SK-N-SH treated with all-trans-retinoic acid at 6 μM for 48 hours (cell line): ENCODE results near the gene AKR1E2.
"Not testable (repeated sequence)": the region's sequence is repeated elsewhere in the genome, so short reads cannot be mapped to it uniquely, and the experiment has no call there.

Experiments used
- GLIS3 ChIP-seq: fragments of 250-450 bp; sonication (Bioruptor Pico); IDR thresholded peaks from 2 replicates; pipeline ENCODE4 v1.5.0; 2020; ENCODE audit warnings: mild to moderate bottlenecking, moderate library complexity
- PATZ1 ChIP-seq: fragments of 250-450 bp; sonication (Bioruptor Pico); IDR thresholded peaks from 2 replicates; pipeline ENCODE4 v1.8.0; 2020; ENCODE audit warnings: mild to moderate bottlenecking, moderate library complexity, borderline replicate concordance
- ZC3H10 ChIP-seq: fragments of 250-450 bp; sonication (Bioruptor Pico); IDR thresholded peaks from 2 replicates; pipeline ENCODE4 v1.5.1; 2021; ENCODE audit warnings: mild to moderate bottlenecking, moderate library complexity
- ZFP3 ChIP-seq: fragments of 250-450 bp; sonication (Bioruptor Pico); IDR thresholded peaks from 2 replicates; pipeline ENCODE4 v1.5.0; 2020; ENCODE audit warnings: mild to moderate bottlenecking, moderate library complexity

DNA sequence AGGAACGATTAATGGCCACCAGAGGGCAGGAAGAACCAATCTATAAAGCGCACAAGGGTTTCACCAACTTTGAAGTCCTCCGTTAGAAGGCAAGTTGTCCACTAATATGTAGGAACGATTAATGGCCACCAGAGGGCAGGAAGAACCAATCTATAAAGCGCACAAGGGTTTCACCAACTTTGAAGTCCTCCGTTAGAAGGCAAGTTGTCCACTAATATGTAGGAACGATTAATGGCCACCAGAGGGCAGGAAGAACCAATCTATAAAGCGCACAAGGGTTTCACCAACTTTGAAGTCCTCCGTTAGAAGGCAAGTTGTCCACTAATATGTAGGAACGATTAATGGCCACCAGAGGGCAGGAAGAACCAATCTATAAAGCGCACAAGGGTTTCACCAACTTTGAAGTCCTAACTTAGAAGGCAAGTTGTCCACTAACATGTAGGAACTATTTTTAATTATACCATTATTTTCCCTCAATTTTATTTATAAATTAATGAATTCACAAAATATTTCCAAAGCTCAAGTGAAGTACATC, 10.3 kb upstream of the AKR1E2 start:
- TF ChIP-seq GLIS3; PATZ1 (CRISPR knock-in tag); ZFP3; ZC3H10 (CRISPR knock-in tag): not testable (repeated sequence)
